ENCODE data around the gene OSBPL5.

Gene OSBPL5

DNA sequence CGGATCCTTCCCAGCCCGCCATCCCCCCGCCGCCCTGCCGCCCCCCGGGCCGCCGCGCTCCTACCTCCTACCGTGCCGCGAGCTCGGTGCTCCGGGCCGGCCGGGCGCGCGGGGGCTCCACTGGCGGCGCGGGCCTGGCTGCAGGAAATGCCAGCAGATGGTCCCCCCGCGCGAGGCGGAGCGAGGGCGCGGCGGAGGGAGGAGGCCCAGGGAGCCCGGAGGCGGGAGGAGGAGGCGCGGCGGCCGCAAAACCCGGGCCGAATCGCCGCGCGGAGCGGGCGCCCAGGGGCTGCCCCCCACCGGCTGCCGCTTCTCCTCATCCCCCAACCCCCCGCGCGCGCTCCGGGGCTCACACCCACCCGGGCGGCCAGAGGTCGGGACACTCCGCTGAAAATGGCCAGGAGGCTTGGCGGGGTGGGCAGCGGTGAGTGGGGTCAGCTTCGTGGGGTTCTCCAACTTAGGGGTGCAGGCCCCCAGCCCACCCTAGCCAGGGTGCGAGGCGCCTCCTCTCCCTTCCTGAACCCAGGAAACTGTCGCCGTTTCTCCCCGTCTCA lies at the start of gene OSBPL5:
Gene OSBPL5 (minus strand): TSS at position 159 of the 554 bp plus-strand sequence. CDS start 36,162 bp downstream, outside the sequence.
- Histone ChIP-seq H3K9ac (ENCODE audit: low read length in 5 of 5) (peak within 1 kb of the TSS; percentile 65 to 87 (median 77)), H3K4me1 (ENCODE audit: control insufficient read depth in 5 of 5, insufficient read depth in 5 of 5, low read length in 5 of 5) (peaks cover 11 to 66% (median 64%) of the 10 kb centered on the region in 5 donors), H3K9me3 (ENCODE audit: control insufficient read depth in 5 of 5, low read length in 5 of 5) (no peaks in the 10 kb centered on the region), H3K27me3 (ENCODE audit: control insufficient read depth in 5 of 5, insufficient read depth in 4 of 5, low read length in 5 of 5) (peaks cover 0 to 4% (median 3%) of the 10 kb centered on the region in 5 donors), H3K36me3 (ENCODE audit: control insufficient read depth in 5 of 5, insufficient read depth in 5 of 5, low read length in 5 of 5) (no peaks in the 10 kb centered on the region), H3K27ac (ENCODE audit: low read depth, low read length) (peak within 1 kb of the TSS; percentile 46), H3K4me3 (ENCODE audit: low read depth in 1 of 5, low read length in 5 of 5) (peak within 1 kb of the TSS; percentile 72 to 90 (median 83))

- no peaks in the 10 kb centered on the region for H3K36me3 ChIP-seq (ENCODE audit: control insufficient read depth in 5 of 5, insufficient read depth in 5 of 5, low read length in 5 of 5)
- no peak overlapping the region for H3K4me3 ChIP-seq (ENCODE audit: low read depth in 1 of 5, low read length in 5 of 5)
- H3K4me1 ChIP-seq (ENCODE audit: control insufficient read depth in 5 of 5, insufficient read depth in 5 of 5, low read length in 5 of 5), result no peaks in the 10 kb centered on the region
- peaks cover 25 to 40% (median 32%) of the 10 kb centered on the region in 5 donors for H3K27me3 ChIP-seq (ENCODE audit: control insufficient read depth in 5 of 5, insufficient read depth in 4 of 5, low read length in 5 of 5)
- peaks cover 0 to 14% (median 0%) of the 10 kb centered on the region in 5 donors for H3K9me3 ChIP-seq (ENCODE audit: control insufficient read depth in 5 of 5, low read length in 5 of 5)
- no peak overlapping the region for H3K27ac ChIP-seq (ENCODE audit: low read depth, low read length)
- no peak overlapping the region for H3K9ac ChIP-seq (ENCODE audit: low read length in 5 of 5)
These were observed 49.2 kb upstream of the OSBPL5 start for GRCh38 chr11:3214420-3214699.

DNA sequence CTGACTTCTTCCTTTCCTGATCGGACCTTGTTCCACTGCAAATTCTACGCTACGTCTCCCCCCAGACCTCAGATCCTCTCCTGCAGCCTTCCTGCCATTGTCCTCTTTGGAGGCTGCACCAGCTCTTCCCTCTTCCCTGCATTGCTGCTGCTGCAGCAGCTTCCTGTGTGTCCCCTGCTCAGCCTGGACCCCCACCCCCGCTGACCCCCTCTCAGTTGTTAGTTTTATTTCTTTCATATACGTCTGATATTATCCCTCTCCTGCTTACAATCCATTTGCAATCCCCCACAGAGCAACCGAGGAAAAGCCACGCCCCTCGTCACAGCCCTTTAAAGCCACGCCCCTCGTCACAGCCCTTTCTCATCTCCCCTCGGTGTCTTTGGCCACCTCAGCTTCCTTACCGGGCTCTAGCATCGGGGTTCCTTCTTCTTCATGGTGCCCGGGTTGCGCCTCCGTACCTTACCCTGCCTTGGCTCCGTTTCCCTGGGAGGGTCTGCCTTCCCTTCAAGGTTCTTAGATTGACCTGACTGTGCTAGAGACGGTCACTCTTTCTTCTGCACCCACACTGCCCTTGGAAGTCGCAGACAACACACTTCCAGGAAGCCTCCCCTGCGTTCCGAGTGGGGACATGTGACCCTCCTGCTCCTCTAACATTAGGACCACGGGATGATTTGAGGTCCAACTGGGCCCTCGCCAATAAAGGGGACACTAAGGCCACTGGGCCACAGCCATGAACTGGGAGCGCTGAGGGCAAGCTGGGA lies 48.7 kb upstream of the OSBPL5 start:
- Histone ChIP-seq H3K27ac (ENCODE audit: low read depth, low read length) (no peak overlapping the region), H3K4me1 (ENCODE audit: control insufficient read depth in 5 of 5, insufficient read depth in 5 of 5, low read length in 5 of 5) (no peaks in the 10 kb centered on the region), H3K36me3 (ENCODE audit: control insufficient read depth in 5 of 5, insufficient read depth in 5 of 5, low read length in 5 of 5) (no peaks in the 10 kb centered on the region), H3K9me3 (ENCODE audit: control insufficient read depth in 5 of 5, low read length in 5 of 5) (peaks cover 0 to 14% (median 0%) of the 10 kb centered on the region in 5 donors), H3K27me3 (ENCODE audit: control insufficient read depth in 5 of 5, insufficient read depth in 4 of 5, low read length in 5 of 5) (peaks cover 21 to 36% (median 27%) of the 10 kb centered on the region in 5 donors), H3K9ac (ENCODE audit: low read length in 5 of 5) (no peak overlapping the region), H3K4me3 (ENCODE audit: low read depth in 1 of 5, low read length in 5 of 5) (no peak overlapping the region)

GRCh38 chr11:3208272-3208671 lies 43.2 kb upstream of the OSBPL5 start:
- Histone ChIP-seq H3K27ac (ENCODE audit: low read depth, low read length) (no peak overlapping the region), H3K36me3 (ENCODE audit: control insufficient read depth in 5 of 5, insufficient read depth in 5 of 5, low read length in 5 of 5) (no peaks in the 10 kb centered on the region), H3K4me1 (ENCODE audit: control insufficient read depth in 5 of 5, insufficient read depth in 5 of 5, low read length in 5 of 5) (peaks cover 3 to 17% (median 12%) of the 10 kb centered on the region in 5 donors), H3K9ac (ENCODE audit: low read length in 5 of 5) (no peak overlapping the region), H3K9me3 (ENCODE audit: control insufficient read depth in 5 of 5, low read length in 5 of 5) (peaks cover 0 to 14% (median 0%) of the 10 kb centered on the region in 5 donors), H3K27me3 (ENCODE audit: control insufficient read depth in 5 of 5, insufficient read depth in 4 of 5, low read length in 5 of 5) (peaks cover 6 to 12% (median 6%) of the 10 kb centered on the region in 5 donors), H3K4me3 (ENCODE audit: low read depth in 1 of 5, low read length in 5 of 5) (no peak overlapping the region)

DNA sequence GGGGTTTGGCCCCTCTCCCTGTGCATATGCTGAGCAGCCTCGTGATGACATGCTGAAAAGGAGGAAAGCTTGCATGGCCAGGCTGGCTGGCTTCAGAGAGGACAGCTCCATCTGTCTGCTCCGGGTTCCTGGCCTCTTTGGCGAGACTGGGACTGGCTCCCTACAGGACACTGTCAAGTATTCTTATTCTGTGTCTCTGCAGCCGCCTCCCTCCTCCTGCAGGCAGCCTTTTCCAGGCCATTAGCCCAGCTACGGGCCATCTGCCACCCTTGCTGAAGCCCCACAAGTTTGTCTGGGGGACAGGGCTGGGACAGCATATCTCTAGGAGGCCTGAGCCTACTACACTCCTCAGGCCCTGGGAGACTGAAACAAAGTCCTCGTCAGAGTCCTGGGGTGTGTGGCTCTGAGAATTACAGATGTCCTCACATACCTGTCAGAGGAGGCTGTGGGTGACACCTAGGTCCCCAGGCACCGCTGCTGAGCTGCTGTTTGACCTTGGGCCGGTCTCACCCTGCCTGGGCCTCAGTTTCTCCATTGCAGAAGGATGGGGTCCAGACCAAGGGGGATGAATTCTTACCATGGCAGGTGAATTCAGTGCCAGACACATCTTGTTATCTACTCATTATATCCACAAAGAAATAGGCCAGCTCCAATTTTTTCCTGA lies 42.5 kb upstream of the OSBPL5 start:
- no peaks in the 10 kb centered on the region for H3K36me3 ChIP-seq (ENCODE audit: control insufficient read depth in 5 of 5, insufficient read depth in 5 of 5, low read length in 5 of 5)
- H3K4me1 ChIP-seq (ENCODE audit: control insufficient read depth in 5 of 5, insufficient read depth in 5 of 5, low read length in 5 of 5), result peaks cover 3 to 23% (median 14%) of the 10 kb centered on the region in 5 donors
- H3K4me3 ChIP-seq (ENCODE audit: low read depth in 1 of 5, low read length in 5 of 5), result no peak overlapping the region
- no peak overlapping the region for H3K27ac ChIP-seq (ENCODE audit: low read depth, low read length)
- no peak overlapping the region for H3K9ac ChIP-seq (ENCODE audit: low read length in 5 of 5)
- H3K9me3 ChIP-seq (ENCODE audit: control insufficient read depth in 5 of 5, low read length in 5 of 5), result peaks cover 0 to 14% (median 0%) of the 10 kb centered on the region in 5 donors
- H3K27me3 ChIP-seq (ENCODE audit: control insufficient read depth in 5 of 5, insufficient read depth in 4 of 5, low read length in 5 of 5), result peaks cover 8 to 16% (median 12%) of the 10 kb centered on the region in 5 donors

GRCh38 chr11:3206922-3207204 lies 41.8 kb upstream of the OSBPL5 start:
- Histone ChIP-seq H3K4me1 (ENCODE audit: control insufficient read depth in 5 of 5, insufficient read depth in 5 of 5, low read length in 5 of 5) (peaks cover 3 to 23% (median 14%) of the 10 kb centered on the region in 5 donors), H3K4me3 (ENCODE audit: low read depth in 1 of 5, low read length in 5 of 5) (no peak overlapping the region), H3K27me3 (ENCODE audit: control insufficient read depth in 5 of 5, insufficient read depth in 4 of 5, low read length in 5 of 5) (peaks cover 15 to 24% (median 20%) of the 10 kb centered on the region in 5 donors), H3K9ac (ENCODE audit: low read length in 5 of 5) (no peak overlapping the region), H3K36me3 (ENCODE audit: control insufficient read depth in 5 of 5, insufficient read depth in 5 of 5, low read length in 5 of 5) (no peaks in the 10 kb centered on the region), H3K27ac (ENCODE audit: low read depth, low read length) (no peak overlapping the region), H3K9me3 (ENCODE audit: control insufficient read depth in 5 of 5, low read length in 5 of 5) (peaks cover 0 to 12% (median 0%) of the 10 kb centered on the region in 5 donors)

DNA sequence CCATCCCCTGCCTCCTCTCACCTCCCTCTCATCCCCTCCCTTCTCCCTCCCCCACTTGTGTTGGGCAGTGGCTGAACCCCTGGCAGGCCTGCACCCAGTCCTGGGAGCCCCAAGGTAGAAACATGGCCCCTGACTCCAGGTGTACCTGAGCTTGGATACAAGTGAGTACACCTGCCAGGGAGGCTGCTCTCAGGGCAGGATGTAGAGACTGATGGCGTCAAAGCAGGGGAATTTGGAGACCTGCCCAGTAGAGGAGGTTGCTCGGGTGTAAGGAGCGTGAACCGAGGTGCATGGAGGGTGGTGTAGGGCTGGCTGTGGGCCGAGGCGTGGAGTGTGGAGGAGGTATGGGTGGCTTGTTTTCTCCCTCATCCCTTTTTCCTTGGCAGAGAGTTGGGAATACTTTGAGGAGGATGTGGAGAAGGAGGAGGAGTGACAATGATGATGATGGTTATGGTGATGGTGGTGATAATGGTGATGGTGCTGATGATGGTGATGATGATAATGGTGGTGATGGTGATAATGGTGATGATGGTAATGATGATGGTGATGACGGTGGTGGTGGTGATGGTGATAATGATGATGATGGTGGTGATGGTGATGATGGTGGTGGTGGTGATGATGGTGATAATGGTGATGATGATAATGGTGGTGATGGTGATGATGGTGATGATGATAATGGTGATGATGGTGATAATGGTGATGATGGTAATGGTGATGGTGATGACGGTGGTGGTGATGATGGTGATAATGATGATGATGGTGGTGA lies 41.2 kb upstream of the OSBPL5 start:
- H3K27me3 ChIP-seq (ENCODE audit: control insufficient read depth in 5 of 5, insufficient read depth in 4 of 5, low read length in 5 of 5), result peaks cover 15 to 29% (median 26%) of the 10 kb centered on the region in 5 donors
- no peak overlapping the region for H3K9ac ChIP-seq (ENCODE audit: low read length in 5 of 5)

DNA sequence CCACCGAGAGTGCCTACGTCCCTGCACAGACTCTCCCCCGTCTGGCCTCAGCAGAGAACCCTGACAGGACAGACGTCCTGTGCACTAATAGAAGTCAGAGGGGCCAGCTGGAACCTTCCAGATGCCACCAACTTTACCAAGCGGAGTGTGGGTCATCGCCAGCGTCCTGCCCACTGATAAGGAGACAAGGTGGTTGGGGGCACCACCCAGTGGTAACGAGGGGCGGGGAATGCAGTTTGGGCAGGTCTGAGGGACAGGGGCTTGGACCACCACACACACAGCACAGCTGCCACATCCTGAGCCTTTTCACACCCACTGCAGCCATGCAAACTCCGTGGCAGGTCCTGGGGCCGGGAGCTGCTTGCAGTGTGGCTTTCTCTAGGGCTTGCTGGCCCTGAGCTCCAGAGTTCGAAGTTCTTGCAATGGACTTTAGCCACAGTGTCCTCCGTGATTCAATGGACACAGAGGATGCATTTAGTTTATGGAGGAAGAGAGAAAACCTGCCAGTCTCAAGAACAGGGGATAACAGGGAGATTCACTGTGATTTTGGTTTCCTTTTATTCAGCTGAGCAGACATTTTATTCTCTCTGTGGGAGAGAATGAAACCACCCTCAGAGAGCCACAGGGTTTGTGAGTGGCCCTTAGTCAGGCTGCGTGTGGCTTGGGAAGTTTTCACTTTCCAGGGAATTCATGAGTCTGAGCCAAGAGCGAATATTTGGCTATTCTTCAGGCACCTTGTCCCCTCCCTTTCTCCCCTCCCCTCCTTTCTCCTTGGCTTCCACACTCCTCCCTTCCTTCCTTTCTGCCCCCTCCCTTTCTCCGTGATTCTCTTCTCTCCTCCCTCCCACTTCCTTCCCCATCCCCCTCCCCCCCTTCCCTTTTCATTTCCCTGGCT lies 40.4 kb upstream of the OSBPL5 start:
- Histone ChIP-seq H3K9ac (ENCODE audit: low read length in 5 of 5) (no peak overlapping the region), H3K4me3 (ENCODE audit: low read depth in 1 of 5, low read length in 5 of 5) (peak overlapping the region in 1 of 5 donors; percentile 13), H3K4me1 (ENCODE audit: control insufficient read depth in 5 of 5, insufficient read depth in 5 of 5, low read length in 5 of 5) (peaks cover 3 to 23% (median 14%) of the 10 kb centered on the region in 5 donors), H3K27ac (ENCODE audit: low read depth, low read length) (no peak overlapping the region), H3K36me3 (ENCODE audit: control insufficient read depth in 5 of 5, insufficient read depth in 5 of 5, low read length in 5 of 5) (no peaks in the 10 kb centered on the region), H3K27me3 (ENCODE audit: control insufficient read depth in 5 of 5, insufficient read depth in 4 of 5, low read length in 5 of 5) (peaks cover 20 to 37% (median 34%) of the 10 kb centered on the region in 5 donors), H3K9me3 (ENCODE audit: control insufficient read depth in 5 of 5, low read length in 5 of 5) (no peaks in the 10 kb centered on the region)

More for the DNA sequence above, 41.2 kb upstream of the OSBPL5 start:
- Histone ChIP-seq H3K27ac (ENCODE audit: low read depth, low read length) (no peak overlapping the region), H3K9me3 (ENCODE audit: control insufficient read depth in 5 of 5, low read length in 5 of 5) (peaks cover 0 to 7% (median 0%) of the 10 kb centered on the region in 5 donors), H3K36me3 (ENCODE audit: control insufficient read depth in 5 of 5, insufficient read depth in 5 of 5, low read length in 5 of 5) (no peaks in the 10 kb centered on the region), H3K4me3 (ENCODE audit: low read depth in 1 of 5, low read length in 5 of 5) (no peak overlapping the region), H3K4me1 (ENCODE audit: control insufficient read depth in 5 of 5, insufficient read depth in 5 of 5, low read length in 5 of 5) (peaks cover 3 to 23% (median 14%) of the 10 kb centered on the region in 5 donors)

Data from subcutaneous abdominal adipose tissue (tissue), 5 donors.